Stomach (tissue), 4 donors: ENCODE data around the gene ELAVL2.

Experiments used
- CTCF ChIP-seq, 7 experiments: fragments of 450-650 bp in 4 of 7; fragments of 200-600 bp in 3 of 7; sonication (generic) in 3 of 7; IDR thresholded peaks; one replicate each; pipeline ENCODE4 v1.5.1; 2016 to 2019; ENCODE audit warnings: antibody characterized with exemption in 7 of 7, control low read depth in 2 of 7, mild to moderate bottlenecking in 1 of 7
- EP300 ChIP-seq: sonication (generic); formaldehyde crosslinking; IDR thresholded peaks from one replicate; pipeline ENCODE4 v1.6.1; 2017; ENCODE audit warnings: antibody characterized with exemption
- POLR2A ChIP-seq, 4 donors: fragments of 450-650 bp; IDR thresholded peaks; one replicate each; pipeline ENCODE4 v1.6.1; 2016; ENCODE audit warnings: antibody characterized with exemption in 4 of 4, control low read depth in 2 of 4, mild to moderate bottlenecking in 1 of 4, moderate library complexity in 1 of 4
- POLR2AphosphoS5 ChIP-seq, 3 donors: sonication (generic); formaldehyde crosslinking; IDR thresholded peaks; one replicate each; pipeline ENCODE4 v1.6.1; 2016; ENCODE audit warnings: antibody characterized with exemption in 3 of 3

GRCh38 chr9:23769307-23769935 is 56.6 kb downstream of the ELAVL2 start:
- TF ChIP-seq EP300 (no peak), CTCF (IDR thresholded peaks at IDR 0.05) (no peak), POLR2A (IDR thresholded peaks at IDR 0.05) (no peak), POLR2AphosphoS5 (IDR thresholded peaks at IDR 0.05) (no peak)
